Ammon's horn (tissue), 1 donor: ENCODE results near the gene ROPN1L.
A peak's percentile ranks its signal among the peaks of the same experiment; 100 is the strongest.

ENCODE experiments used
- DNase-seq: peaks from one replicate; pipeline ENCODE4 v3.0.0-alpha.2; 2016; ENCODE audit warnings: low spot score

ROPN1L gene

GRCh38 chr5:10457682-10458574 is 16.2 kb downstream of the ROPN1L start:
- no peak for DNase-seq

GRCh38 chr5:10459080-10460055 is 17.7 kb downstream of the ROPN1L start:
- no peak for DNase-seq

- peak; percentile 79 for DNase-seq
Observed at GRCh38 chr5:10460252-10460906, 18.7 kb downstream of the ROPN1L start.

GRCh38 chr5:10461041-10461440 is 19.4 kb downstream of the ROPN1L start:
- DNase-seq: no peak

- no peak for DNase-seq
Observed at GRCh38 chr5:10461904-10462555, 20.4 kb downstream of the ROPN1L start.

- DNase-seq: no peak
Observed at GRCh38 chr5:10463566-10463965, 21.9 kb downstream of the ROPN1L start.

GRCh38 chr5:10464173-10464572 is 22.5 kb downstream of the ROPN1L start:
- no peak for DNase-seq

- DNase-seq: no peak
Observed at GRCh38 chr5:10465726-10466125, 24.0 kb downstream of the ROPN1L start.

- DNase-seq: no peak
Observed at GRCh38 chr5:10466446-10467073, 24.9 kb downstream of the ROPN1L start.

GRCh38 chr5:10467281-10468198 is 25.9 kb downstream of the ROPN1L start:
- no peak for DNase-seq

GRCh38 chr5:10468256-10468655 is 26.6 kb downstream of the ROPN1L start:
- no peak for DNase-seq

- DNase-seq: no peak
Observed at GRCh38 chr5:10469253-10470050, 27.8 kb downstream of the ROPN1L start.

- DNase-seq: no peak
Observed at GRCh38 chr5:10470669-10471068, 29.0 kb downstream of the ROPN1L start.

- DNase-seq: no peak
Observed at GRCh38 chr5:10471677-10472076, 30.0 kb downstream of the ROPN1L start.

GRCh38 chr5:10474521-10475075 is 32.9 kb downstream of the ROPN1L start:
- no peak for DNase-seq

- DNase-seq: no peak
Observed at GRCh38 chr5:10475931-10476676, 34.4 kb downstream of the ROPN1L start.

GRCh38 chr5:10476878-10477277 is 35.2 kb downstream of the ROPN1L start:
- no peak for DNase-seq

GRCh38 chr5:10477943-10478342 is 36.3 kb downstream of the ROPN1L start:
- no peak for DNase-seq
